GM18517 (cell line): ENCODE measurements around the gene RASGRP2.

ENCODE experiments used
- ATAC-seq: cut with Tn5 transposase; IDR thresholded peaks from one replicate; pipeline ENCODE4 v1.9.1; 2021; ENCODE audit warnings: mild to moderate bottlenecking, moderate library complexity; ENCODE audit not compliant: unreplicated experiment

Gene RASGRP2

GRCh38 chr11:64720640-64721358 lies 23.1 kb downstream of the RASGRP2 start:
- no peak for ATAC-seq

- ATAC-seq: no peak
Measured at GRCh38 chr11:64720167-64720566, 23.8 kb downstream of the RASGRP2 start.

- no peak for ATAC-seq
Measured at GRCh38 chr11:64719406-64719805, 24.5 kb downstream of the RASGRP2 start.

- no peak for ATAC-seq
Measured at GRCh38 chr11:64718780-64719124, 25.2 kb downstream of the RASGRP2 start.

GRCh38 chr11:64718084-64718779 lies 25.7 kb downstream of the RASGRP2 start:
- no peak for ATAC-seq

- no peak for ATAC-seq
Measured at GRCh38 chr11:64717268-64717578, 26.7 kb downstream of the RASGRP2 start.

GRCh38 chr11:64716473-64717267 lies 27.3 kb downstream of the RASGRP2 start:
- ATAC-seq: no peak

GRCh38 chr11:64715756-64716472 lies 28.0 kb downstream of the RASGRP2 start:
- ATAC-seq: no peak

- ATAC-seq: no peak
Measured at GRCh38 chr11:64715110-64715509, 28.8 kb downstream of the RASGRP2 start.

- no peak for ATAC-seq
Measured at GRCh38 chr11:64714666-64715065, 29.3 kb downstream of the RASGRP2 start.

- ATAC-seq: no peak
Measured at GRCh38 chr11:64713781-64714363, 30.1 kb downstream of the RASGRP2 start.

- no peak for ATAC-seq
Measured at GRCh38 chr11:64713016-64713707, 30.8 kb downstream of the RASGRP2 start.

- ATAC-seq: no peak
Measured at GRCh38 chr11:64712430-64713015, 31.4 kb downstream of the RASGRP2 start.

- no peak for ATAC-seq
Measured at GRCh38 chr11:64711956-64712362, 32.0 kb downstream of the RASGRP2 start.

GRCh38 chr11:64711138-64711955 lies 32.6 kb downstream of the RASGRP2 start:
- no peak for ATAC-seq

- ATAC-seq: no peak
Measured at GRCh38 chr11:64710418-64711137, 33.4 kb downstream of the RASGRP2 start.

- no peak for ATAC-seq
Measured at GRCh38 chr11:64705501-64705900, 38.4 kb downstream of the RASGRP2 start.

GRCh38 chr11:64703048-64703447 lies 40.9 kb downstream of the RASGRP2 start:
- ATAC-seq: no peak
